GM12873 (cell line): Measurements from ENCODE around the gene EXD3.

Experiments used
- TF ChIP-seq, protein P1 (sequence below): IDR thresholded peaks from 2 replicates; pipeline ENCODE4 v1.5.1; 2012; ENCODE audit warnings: low read depth, mild to moderate bottlenecking, moderate library complexity, low read length, control low read depth; ENCODE audit not compliant: insufficient read depth; ENCODE audit errors: missing control alignments

EXD3 gene

DNA sequence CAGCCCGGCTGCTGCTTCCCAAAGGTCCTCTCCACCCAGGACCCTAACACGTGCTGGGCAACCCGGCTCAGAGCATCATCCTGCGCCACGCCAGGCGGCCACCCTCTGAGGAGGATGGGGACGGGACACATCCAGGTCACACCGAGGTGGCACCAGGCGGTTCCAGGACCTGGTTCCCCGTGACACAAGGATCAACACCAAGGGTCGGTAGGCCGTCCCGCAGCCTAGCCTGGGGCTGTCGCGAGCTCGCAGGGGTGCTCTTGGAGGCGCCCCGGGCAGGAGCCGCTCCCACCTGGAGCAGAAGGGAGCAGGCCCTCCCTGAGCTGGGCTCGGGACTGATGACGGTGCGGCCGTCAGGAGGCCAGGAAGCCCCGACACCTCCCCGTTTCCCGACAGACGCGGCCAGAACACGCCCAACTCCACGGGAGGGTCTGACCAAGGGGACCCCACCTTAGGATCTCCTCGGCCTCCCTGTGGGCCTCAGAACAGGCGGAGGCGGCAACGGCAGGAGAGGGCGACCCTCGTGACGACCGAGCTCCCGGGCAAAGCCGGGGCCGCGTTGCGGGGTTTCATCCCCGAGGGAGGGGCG lies 6.3 kb downstream of the EXD3 start:
- TF ChIP-seq, protein P1, sequence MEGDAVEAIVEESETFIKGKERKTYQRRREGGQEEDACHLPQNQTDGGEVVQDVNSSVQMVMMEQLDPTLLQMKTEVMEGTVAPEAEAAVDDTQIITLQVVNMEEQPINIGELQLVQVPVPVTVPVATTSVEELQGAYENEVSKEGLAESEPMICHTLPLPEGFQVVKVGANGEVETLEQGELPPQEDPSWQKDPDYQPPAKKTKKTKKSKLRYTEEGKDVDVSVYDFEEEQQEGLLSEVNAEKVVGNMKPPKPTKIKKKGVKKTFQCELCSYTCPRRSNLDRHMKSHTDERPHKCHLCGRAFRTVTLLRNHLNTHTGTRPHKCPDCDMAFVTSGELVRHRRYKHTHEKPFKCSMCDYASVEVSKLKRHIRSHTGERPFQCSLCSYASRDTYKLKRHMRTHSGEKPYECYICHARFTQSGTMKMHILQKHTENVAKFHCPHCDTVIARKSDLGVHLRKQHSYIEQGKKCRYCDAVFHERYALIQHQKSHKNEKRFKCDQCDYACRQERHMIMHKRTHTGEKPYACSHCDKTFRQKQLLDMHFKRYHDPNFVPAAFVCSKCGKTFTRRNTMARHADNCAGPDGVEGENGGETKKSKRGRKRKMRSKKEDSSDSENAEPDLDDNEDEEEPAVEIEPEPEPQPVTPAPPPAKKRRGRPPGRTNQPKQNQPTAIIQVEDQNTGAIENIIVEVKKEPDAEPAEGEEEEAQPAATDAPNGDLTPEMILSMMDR, result no peak

DNA sequence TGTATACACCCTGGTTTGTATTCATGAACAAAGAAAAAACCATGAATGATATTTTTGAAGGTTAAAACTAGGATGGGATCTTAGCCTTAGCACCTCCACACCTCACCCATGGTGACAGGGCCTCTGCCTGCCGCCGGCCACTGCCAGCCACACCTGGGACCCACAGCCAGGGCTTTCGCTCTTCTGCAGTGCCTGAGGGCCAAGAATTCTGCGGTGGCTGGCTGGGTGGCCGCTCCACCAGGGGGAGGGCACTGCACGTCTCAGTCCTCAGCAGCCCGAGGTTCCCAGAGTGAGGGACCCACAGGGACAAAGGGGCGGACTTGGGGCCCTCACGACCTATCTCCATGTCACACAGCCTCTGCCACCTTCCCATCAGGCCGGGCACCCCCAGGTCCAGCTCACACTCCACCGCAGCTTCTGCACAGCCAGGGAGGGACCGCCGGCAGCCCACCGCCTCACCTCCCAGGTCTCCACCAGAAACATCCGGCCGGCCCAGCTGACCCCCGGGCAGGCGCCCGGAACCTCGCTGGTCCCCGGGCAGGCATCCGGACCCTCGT lies 6.9 kb downstream of the EXD3 start:
- TF ChIP-seq, protein P1, result no peak

DNA sequence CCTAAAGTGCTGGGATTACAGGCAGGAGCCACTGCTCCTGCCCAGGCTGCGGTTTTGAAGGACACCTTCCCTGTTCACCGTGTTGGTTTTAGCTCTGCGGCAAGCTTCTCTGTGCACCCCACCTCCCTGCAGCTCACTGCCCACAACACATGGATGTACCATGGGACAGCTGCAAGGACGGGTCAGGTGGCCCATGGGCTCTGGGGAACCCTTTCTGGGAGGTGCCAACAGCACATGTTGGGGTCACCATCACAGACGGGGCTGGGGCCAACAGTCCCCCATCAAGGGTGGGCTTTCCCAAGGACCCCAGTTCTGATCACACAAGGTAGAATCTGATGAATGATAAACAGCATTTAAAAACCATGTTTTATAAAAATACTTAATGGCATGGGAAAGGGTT lies 7.5 kb downstream of the EXD3 start:
- TF ChIP-seq, protein P1, result no peak

DNA sequence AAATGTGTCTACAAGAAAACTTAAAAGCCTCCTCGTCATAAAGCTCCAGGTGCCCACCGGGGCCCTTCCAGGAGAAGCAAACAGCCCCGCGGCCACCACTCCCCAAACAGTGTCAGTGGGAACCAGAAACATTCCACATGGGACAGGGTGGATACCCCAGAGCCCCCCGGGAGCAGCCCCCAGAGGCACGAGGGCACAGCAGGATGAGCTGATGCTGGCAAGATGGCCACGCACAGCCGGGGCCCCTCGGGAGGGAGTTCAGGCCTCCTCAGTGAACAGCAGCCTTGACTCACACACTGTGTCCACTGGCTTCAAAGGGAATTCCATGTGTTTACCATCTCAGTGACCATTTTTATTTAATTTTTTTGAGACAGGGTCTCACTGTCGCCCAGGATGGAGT lies 10.5 kb downstream of the EXD3 start:
- TF ChIP-seq, protein P1, result no peak

DNA sequence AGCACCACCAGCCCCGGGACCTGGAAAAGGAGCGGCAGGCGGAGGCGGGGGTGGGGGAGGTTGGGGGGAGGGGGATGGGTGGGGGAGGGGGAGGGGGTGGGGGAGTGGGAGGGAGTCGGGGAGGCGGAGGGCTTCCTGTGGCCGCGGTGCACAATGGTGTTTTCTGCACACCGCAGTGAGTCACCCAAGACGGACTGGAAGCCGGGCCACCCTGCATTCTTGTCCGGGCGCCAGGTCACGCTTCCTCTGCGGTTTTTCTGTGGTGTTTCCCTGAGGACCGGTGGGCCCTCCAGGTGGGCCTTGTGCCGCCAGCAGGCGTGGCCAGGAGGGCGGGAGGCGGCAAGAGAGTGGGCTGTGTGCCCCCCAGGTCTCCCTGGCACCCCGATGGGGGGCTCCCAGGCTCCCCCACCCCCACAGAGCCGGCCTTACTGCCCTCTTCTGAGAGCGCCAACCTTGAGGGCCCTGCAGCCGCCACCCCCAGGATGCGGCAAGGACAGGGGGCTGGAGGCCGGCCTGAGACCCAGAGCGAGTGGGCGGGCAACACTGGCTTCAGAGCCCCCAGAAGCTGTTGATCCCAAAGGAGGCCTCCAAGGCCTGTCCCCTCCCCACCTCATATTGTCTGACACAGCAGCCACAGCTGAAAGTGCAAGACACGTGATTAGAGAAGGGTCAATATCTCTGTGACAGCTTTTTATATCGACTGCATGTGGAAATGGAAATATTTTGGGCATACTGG lies 11.1 kb downstream of the EXD3 start:
- TF ChIP-seq, protein P1, result no peak

DNA sequence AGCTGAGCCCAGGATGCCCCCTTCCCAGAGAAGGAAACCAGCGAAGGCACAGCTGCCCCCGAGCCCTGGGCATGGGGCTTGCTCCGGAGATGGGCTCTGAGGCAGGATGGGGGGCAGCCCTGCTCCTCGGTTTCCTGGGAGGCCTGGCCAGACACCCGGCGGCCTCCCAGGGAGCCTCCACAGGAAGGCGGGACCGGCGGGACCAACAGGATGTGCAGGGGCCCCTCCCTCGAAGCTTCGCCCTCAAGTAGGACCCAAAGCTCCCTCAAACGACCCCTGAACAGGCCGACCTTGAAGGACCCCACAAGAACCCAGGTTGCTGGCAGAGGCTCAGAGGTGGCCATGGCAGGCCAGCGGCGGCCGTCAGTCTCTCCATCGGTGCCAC lies 11.7 kb downstream of the EXD3 start:
- TF ChIP-seq, protein P1, result no peak

DNA sequence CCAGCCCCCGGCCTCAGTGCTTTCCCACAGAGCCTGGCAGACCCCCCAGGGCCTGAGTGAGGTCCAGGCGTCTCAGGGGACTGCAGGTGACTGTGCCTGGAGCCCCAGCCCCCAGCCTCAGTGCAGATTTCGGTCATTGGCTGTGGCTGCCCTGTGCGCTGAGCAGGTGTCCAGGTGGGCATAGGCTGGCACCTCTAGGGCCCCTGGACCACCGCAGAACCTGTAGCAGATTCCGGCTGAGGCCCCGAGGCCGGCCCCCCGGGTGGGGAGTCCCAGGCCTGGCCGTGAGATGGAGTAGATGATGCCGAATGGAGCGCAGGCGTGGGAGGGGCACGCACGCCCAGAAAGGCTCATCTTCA lies 12.1 kb downstream of the EXD3 start:
- TF ChIP-seq, protein P1, result no peak
